Neural progenitor cell (in vitro differentiated cells): ENCODE results near the gene MICAL2.

ENCODE experiments used
- CTCF ChIP-seq: fragments of 200-600 bp; sonication (generic); IDR thresholded peaks from 2 replicates; pipeline ENCODE4 v1.5.1; 2017; ENCODE audit warnings: antibody characterized with exemption, mild to moderate bottlenecking
- EZH2phosphoT487 ChIP-seq: fragments of 200-600 bp; sonication (generic); IDR thresholded peaks from 2 replicates; pipeline ENCODE4 v1.6.1; 2017; ENCODE audit warnings: antibody characterized with exemption

- TF ChIP-seq CTCF (no peak), EZH2phosphoT487 (no peak)
These were observed 26.8 kb downstream of the MICAL2 start for GRCh38 chr11:12137005-12137690.
